Activated naive CD4-positive, alpha-beta T cell (primary cell): ENCODE measurements around the gene SMIM13.
A peak's percentile ranks its signal among the peaks of the same experiment; 100 is the strongest.

Source experiments
- DNase-seq, 4 experiments: peaks; one replicate each; lab custom pipeline; 2025; lab: John Stamatoyannopoulos, UW

The SMIM13 gene

DNA sequence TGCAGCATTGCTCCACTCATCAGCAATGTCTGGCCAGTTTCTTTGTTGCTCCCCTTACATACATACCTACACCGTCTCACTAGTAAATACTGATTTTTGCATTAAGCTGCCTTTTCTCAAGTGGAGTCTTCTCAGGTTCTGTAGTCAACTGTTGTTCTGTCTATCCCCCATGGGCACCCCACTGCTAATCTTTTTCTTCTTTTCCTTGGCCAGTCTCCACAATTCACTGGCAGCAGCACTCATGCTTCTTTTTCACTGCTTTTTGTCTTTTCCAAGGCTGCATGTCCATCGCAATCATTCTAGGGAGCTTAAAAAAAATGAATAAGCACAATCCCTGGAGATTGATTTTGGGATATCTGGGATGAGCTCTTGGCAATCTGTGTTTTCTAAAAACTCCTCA is 28.2 kb downstream of the SMIM13 start:
- DNase-seq, result no peak

- DNase-seq, result no peak
These were observed 28.7 kb downstream of the SMIM13 start for GRCh38 chr6:11122380-11122779.

DNA sequence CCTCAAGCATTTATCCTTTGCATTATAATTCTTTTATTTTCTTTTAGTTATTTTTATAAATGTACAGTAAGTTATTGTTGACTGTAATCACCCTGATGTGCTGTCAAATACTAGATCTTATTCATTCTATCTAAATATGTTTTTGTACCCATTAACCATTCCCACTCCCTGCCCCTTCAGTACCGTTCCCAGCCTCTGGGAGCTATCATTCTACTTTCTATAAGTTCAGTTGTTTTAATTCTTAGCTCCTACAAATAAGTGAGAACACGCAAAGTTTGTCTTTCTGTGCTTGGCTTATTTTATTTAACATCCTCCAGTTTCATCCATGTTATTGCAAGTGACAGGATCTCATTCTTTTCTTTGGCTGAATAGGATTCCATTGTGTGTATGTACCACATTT is 30.3 kb downstream of the SMIM13 start:
- no peak for DNase-seq

GRCh38 chr6:11126876-11127275 is 33.2 kb downstream of the SMIM13 start:
- DNase-seq, result no peak

DNA sequence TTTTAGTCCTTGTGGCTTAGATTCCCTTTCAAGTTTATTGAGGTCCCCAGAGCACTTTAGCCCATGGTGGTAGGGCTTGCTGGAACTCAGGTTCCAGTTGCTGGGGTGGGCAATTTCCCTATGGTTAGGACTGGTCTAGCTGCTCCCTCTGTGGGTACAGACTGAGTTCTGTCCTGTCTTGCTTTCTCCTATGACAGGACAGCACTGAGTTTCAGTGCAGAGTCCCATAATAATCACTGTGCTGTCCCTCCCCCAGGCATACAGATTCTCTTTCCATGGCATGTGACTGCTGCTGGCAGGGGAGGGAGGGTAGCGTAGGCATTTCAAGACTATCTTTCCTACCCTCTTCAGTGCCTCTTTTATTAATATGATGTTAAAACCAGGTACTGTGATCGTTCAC is 35.0 kb downstream of the SMIM13 start:
- no peak for DNase-seq

DNA sequence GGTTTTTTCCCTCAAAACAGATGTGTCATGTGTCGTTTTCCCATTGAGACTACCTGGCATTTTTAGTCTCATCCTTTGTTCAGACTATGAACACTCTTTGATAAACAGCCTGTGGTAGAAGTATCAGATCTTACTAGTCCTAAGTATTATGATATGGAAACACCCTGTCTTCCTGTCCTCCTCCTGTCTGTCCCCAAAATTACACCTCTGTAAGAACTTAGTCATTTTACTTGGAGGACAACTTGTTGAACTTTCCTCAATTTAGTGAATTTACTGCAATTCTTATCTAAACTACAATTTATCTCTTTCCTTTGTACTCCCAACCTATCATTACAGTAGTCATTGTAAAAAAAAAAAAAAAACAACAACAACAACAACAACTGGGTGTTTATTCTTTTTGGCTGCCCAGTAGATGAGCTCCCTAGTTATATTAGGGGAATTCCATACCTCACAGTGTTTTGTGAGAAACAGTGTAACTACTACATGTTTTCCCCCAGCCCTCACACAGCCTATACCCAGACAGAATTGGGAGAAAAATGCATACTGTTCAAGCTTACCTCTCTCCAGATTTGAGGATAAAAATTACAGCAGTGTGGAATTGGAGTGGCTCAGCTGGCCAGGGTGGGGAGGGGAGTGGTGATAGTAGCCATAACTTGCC is 36.4 kb downstream of the SMIM13 start:
- no peak for DNase-seq

- no peak for DNase-seq
These were observed 37.0 kb downstream of the SMIM13 start for GRCh38 chr6:11130605-11131004.

GRCh38 chr6:11132194-11132888 is 38.7 kb downstream of the SMIM13 start:
- DNase-seq, result no peak

DNA sequence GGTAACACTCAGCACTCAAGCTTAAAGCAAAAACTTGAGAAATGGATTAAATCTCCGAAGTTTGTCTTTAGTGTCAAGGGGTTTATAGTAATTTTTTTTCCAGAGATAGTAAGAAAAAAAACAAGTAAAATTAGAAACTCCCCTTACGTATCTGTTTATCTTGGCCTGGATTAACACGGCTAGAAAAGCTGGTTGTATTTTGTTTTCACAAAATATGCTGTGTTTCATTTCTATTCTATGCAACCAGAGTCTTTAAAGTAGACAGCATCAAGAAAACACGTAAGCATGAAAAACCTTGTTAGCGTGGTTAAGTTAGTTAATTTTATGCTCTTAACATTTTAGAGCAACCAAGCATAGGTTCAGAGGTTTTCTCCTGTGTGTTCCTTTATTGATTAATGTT is 39.6 kb downstream of the SMIM13 start:
- no peak for DNase-seq

DNA sequence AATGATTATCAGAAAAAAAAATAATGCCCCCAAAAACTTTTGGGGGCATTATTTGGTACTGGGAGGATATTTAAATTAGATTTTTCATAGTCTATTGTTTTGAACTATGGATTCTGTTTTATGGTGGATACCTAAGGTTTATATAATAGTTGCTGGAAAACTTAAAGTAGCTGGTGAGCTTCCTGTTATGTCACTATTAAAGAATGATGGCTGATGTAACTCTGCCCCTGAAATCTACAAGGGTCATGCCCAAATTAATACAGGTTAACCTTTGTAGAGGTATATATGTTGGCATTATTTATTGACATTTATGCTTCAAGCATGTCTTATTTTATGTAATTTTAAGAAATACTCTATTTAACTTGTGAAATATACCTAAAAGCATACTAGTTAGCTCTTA is 43.2 kb downstream of the SMIM13 start:
- no peak for DNase-seq

GRCh38 chr6:11139051-11139960 is 45.7 kb downstream of the SMIM13 start:
- DNase-seq, result no peak

- DNase-seq, result no peak
These were observed 46.4 kb downstream of the SMIM13 start for GRCh38 chr6:11140056-11140455.

- no peak for DNase-seq
These were observed 47.7 kb downstream of the SMIM13 start for GRCh38 chr6:11141295-11141694.

DNA sequence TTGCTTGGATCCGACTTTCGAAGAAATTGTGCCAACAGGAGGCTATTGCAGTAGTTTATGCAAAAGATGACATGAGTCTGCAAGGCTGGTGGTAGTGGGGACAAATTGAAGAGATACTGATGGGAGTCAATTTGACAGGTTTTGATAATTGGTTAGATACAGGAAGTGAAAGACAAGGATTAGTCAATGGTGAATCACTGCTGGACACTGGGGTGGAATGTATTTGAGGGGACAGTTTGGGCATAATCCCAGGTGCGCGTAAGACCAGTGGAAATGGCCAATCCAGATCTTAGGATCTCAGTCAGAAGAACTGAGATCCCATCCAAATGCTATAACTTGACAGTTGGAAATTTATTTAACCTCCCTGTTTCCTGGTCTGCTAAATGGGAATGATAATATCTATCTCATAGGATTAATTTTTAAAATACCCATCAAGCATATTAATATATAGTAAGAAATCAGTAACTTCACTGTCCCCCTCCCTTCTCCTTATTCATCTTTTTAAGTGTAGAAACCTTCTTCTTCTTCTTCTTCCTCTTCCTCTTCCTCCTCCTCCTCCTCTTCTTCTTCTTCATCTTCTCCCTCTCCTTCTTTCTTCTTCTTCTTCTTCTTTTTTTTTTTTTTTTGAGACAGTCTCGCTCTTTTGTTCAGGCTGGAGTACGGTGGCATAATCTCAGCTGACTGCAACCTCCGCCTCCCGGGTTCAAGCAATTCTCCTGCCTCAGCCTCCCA is 48.8 kb downstream of the SMIM13 start:
- no peak for DNase-seq

DNA sequence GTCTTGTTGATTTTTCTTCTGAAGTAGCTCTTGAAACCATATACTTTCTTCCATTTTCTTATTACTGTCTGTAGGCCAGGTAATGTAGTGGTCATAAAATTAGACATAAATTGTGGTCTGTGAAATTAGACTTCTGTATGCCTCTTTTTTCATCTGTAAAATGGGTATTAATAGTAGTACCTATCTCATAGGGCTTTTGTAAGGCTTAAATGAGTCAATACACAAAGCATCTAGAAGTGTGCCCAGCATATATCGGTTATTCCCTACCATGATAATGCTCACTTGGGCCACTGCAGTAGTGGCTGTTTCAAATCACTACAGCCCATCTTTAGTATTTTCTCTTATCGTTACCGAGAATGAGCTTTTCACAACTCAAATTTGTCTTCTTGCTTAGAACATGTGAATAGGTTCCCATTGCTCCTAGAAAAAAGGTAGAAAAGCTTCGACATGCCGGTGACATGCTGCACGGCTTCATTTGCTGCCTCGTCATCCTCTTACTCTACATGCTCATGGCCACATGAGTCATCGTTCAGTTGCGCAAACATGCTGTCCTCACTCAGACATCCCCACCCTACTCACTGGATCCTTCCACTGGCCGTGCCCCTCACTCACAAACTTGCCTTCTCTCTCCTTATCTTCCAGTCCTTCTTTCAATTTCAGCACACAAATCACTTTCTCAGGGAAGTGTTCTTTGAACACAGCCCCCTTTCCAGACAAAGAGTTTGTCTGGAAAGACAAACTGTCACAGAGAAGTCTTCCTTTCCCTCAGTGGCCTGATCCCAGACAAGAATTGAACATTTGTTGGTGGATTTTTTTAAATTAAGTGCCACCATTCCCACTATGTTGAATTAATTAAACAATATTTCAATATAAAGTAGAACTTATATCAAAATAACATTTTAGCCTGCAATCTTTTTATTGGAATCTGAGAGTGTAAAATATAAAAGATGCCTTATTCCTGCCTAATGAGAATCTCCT is 50.0 kb downstream of the SMIM13 start:
- no peak for DNase-seq

GRCh38 chr6:11144393-11144851 is 50.8 kb downstream of the SMIM13 start:
- peak; percentile 6 to 58 (median 34) for DNase-seq

DNA sequence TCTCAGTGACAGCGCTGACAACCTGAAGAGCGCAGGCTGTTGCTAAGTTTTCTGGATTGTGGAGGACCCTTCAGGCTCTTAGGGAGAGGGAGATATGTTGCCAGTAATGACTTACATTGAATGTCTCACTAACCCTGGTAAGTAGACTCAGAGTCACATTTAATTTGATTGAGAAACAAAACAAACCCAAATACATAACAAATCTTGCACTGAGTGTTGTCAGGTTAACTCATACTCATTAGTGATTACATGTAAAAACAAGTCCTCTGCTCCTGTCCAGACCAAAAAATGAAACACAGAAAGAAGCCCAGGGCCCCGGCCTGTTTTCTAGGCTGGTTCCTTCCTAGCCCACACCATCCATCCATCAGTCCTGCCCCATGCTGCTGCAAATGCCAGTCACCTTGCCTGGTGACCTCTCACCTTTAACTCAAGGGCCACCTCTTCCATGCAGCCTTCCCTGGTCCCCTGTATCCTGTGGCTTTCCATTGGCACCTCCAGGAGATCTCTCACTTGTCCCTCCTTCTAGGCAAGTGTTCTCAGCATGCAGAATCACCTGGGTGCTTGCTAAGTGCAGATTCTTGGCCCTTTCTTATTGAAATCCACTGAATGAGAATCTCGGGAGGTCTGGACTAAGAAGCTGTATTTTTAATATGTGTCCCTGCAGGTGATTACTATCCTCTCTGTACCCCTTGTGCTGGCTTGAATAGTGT is 52.6 kb downstream of the SMIM13 start:
- no peak for DNase-seq

DNA sequence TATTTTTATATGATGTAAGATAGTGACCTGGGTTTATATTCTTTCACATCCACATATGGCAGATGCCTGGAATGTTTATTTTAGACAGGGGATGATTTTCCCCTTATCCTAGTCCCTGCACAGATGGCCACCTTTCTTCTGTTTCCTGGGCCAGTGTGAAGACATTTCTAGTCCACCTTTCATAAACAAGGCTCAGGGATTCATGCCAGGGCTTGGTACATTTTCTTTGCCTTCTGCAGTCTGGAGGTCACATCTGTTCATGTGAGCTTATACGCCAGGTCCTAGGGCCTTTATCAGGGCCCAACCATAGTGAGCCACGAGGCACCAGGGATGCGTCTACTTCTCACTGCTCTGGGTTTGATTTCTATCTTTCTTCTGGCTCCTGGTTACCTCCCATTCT is 55.9 kb downstream of the SMIM13 start:
- no peak for DNase-seq

- no peak for DNase-seq
These were observed 57.9 kb downstream of the SMIM13 start for GRCh38 chr6:11151488-11151887.

DNA sequence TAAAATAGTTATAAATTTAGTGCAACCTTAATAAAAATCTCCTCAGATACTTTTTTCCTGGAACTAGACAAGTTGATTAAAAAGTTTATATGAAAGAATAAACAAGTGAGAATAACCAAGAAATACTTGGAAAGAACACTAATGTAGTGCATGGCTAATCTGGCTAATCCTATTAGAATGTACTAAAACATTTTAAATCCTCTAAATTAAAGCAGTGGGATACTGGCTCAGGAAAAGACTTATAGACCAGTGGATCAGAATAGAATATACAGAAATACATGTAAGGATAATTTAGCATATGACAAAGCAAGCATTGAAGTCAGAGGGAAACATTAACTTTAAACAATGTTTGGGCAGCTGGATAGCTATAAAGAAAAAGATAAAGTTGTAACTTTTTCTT is 58.9 kb downstream of the SMIM13 start:
- no peak for DNase-seq
